Tibial nerve (tissue), 4 donors: ENCODE data around the gene EGFLAM. TPM values are rescaled to one million over a fixed set of nuclear protein-coding genes. Genes with fewer than 3 reads are reported as not detected.

Source experiments
- DNase-seq, 2 donors: peaks; one replicate each; pipeline ENCODE4 v3.0.0-alpha.2; 2019; ENCODE audit warnings: low spot score in 2 of 2
- H3K27ac ChIP-seq, 4 donors: fragments of 200-600 bp; sonication (generic) in 3 of 4; one replicate each; pipeline ENCODE4 v1.5.1; 2017 to 2019; ENCODE audit warnings: mild to moderate bottlenecking in 1 of 4
- H3K27me3 ChIP-seq, 2 donors: fragments of 200-600 bp; sonication (generic) in 1 of 2; one replicate each; pipeline versions ENCODE4 v1.5.1 to v1.6.0; 2017 to 2019
- H3K36me3 ChIP-seq, 3 donors: fragments of 200-600 bp; sonication (generic); one replicate each; pipeline ENCODE4 v1.5.1; 2018 to 2019
- H3K4me1 ChIP-seq, 4 donors: fragments of 200-600 bp; sonication (generic) in 3 of 4; one replicate each; pipeline ENCODE4 v1.5.1; 2017 to 2019
- H3K4me3 ChIP-seq, 4 donors: fragments of 200-600 bp; sonication (generic) in 3 of 4; one replicate each; pipeline ENCODE4 v1.5.1; 2017 to 2019; ENCODE audit warnings: mild to moderate bottlenecking in 1 of 4, moderate library complexity in 1 of 4
- H3K9me3 ChIP-seq, 4 donors: fragments of 200-600 bp; sonication (generic) in 3 of 4; one replicate each; pipeline ENCODE4 v1.5.1; 2017 to 2019
- CTCF ChIP-seq, 5 experiments: fragments of 200-600 bp in 3 of 5; fragments of 450-650 bp in 2 of 5; sonication (generic) in 3 of 5; IDR thresholded peaks; one replicate each; pipeline ENCODE4 v1.5.1; 2016 to 2019; ENCODE audit warnings: antibody characterized with exemption in 5 of 5, mild to moderate bottlenecking in 3 of 5, moderate library complexity in 2 of 5
- EP300 ChIP-seq, 2 donors: sonication (generic); formaldehyde crosslinking; IDR thresholded peaks; one replicate each; pipeline ENCODE4 v1.6.1; 2017; ENCODE audit warnings: antibody characterized with exemption in 2 of 2, mild to moderate bottlenecking in 1 of 2
- POLR2A ChIP-seq, 2 donors: fragments of 450-650 bp; IDR thresholded peaks; one replicate each; pipeline ENCODE4 v1.6.1; 2017; ENCODE audit warnings: antibody characterized with exemption in 2 of 2, mild to moderate bottlenecking in 2 of 2, moderate library complexity in 2 of 2
- WGBS, 2 donors: methylation state at CpG; one replicate each; pipeline ENCODE4 v1.1.5; 2018; 5-methylcytosine and 5-hydroxymethylcytosine counted together
- total RNA-seq, 4 donors: library from RNA; depleted of rRNA; stranded (reverse); fragments of >200 nt; gene quantifications; one replicate each; pipeline ENCODE4 v1.1.0, GENCODE V29; 2016

EGFLAM gene
- total RNA-seq, 4 donors from 2014 or later = 18.4 to 64.5 (median 51.1) TPM

- no peaks in the 10 kb centered on the region for H3K9me3 ChIP-seq
- no peak overlapping the region for H3K4me3 ChIP-seq
- no peaks in the 10 kb centered on the region for H3K27me3 ChIP-seq
- DNase-seq = no peak
- TF ChIP-seq CTCF (IDR thresholded peaks at IDR 0.05) (no peak), POLR2A (IDR thresholded peaks at IDR 0.05) (no peak), EP300 (IDR thresholded peaks at IDR 0.05) (no peak)
- no peaks in the 10 kb centered on the region for H3K4me1 ChIP-seq
- no peak overlapping the region for H3K27ac ChIP-seq
- 74 to 75% methylated on average over 5 of the region's 5 CpGs for WGBS, 2 donors
- H3K36me3 ChIP-seq = no peaks in the 10 kb centered on the region
Observed at GRCh38 chr5:38241655-38242054, 16.7 kb upstream of the EGFLAM start.

- H3K27me3 ChIP-seq = no peaks in the 10 kb centered on the region
- no peak for DNase-seq
- WGBS, 2 donors = 93 to 94% methylated on average over 6 of the region's 6 CpGs
- H3K4me3 ChIP-seq = no peak overlapping the region
- no peaks in the 10 kb centered on the region for H3K4me1 ChIP-seq
- no peaks in the 10 kb centered on the region for H3K9me3 ChIP-seq
- TF ChIP-seq EP300 (IDR thresholded peaks at IDR 0.05) (no peak), CTCF (IDR thresholded peaks at IDR 0.05) (no peak), POLR2A (IDR thresholded peaks at IDR 0.05) (no peak)
- H3K36me3 ChIP-seq = no peaks in the 10 kb centered on the region
- H3K27ac ChIP-seq = no peak overlapping the region
Observed at GRCh38 chr5:38245307-38245706, 13.1 kb upstream of the EGFLAM start.

- Histone ChIP-seq H3K36me3 (no peaks in the 10 kb centered on the region), H3K27ac (no peak overlapping the region), H3K27me3 (peaks cover 0 to 5% of the 10 kb centered on the region in 2 donors), H3K4me3 (no peak overlapping the region), H3K9me3 (peaks cover 0 to 3% (median 0%) of the 10 kb centered on the region in 4 donors), H3K4me1 (no peaks in the 10 kb centered on the region)
- no peak for DNase-seq
- WGBS, 2 donors = 25 to 62% methylated on average over 1 of the region's 1 CpG
- TF ChIP-seq POLR2A (IDR thresholded peaks at IDR 0.05) = no peak
- no peak for TF ChIP-seq EP300 (IDR thresholded peaks at IDR 0.05)
- TF ChIP-seq CTCF (IDR thresholded peaks at IDR 0.05) = no peak
Observed at GRCh38 chr5:38249301-38249700, 9.1 kb upstream of the EGFLAM start.

GRCh38 chr5:38249812-38250211 lies 8.5 kb upstream of the EGFLAM start:
- TF ChIP-seq CTCF (IDR thresholded peaks at IDR 0.05) (no peak), EP300 (IDR thresholded peaks at IDR 0.05) (no peak), POLR2A (IDR thresholded peaks at IDR 0.05) (no peak)
- peaks cover 0 to 3% (median 0%) of the 10 kb centered on the region in 4 donors for H3K9me3 ChIP-seq
- DNase-seq = no peak
- 87 to 88% methylated on average over 2 of the region's 2 CpGs for WGBS, 2 donors
- no peaks in the 10 kb centered on the region for H3K4me1 ChIP-seq
- no peaks in the 10 kb centered on the region for H3K36me3 ChIP-seq
- no peak overlapping the region for H3K27ac ChIP-seq
- H3K4me3 ChIP-seq = no peak overlapping the region
- peaks cover 0 to 5% of the 10 kb centered on the region in 2 donors for H3K27me3 ChIP-seq

- H3K27me3 ChIP-seq = peaks cover 0 to 10% of the 10 kb centered on the region in 2 donors
- H3K4me1 ChIP-seq = no peaks in the 10 kb centered on the region
- no peak overlapping the region for H3K4me3 ChIP-seq
- no peak for DNase-seq
- no peak for TF ChIP-seq POLR2A (IDR thresholded peaks at IDR 0.05)
- no peak for TF ChIP-seq CTCF (IDR thresholded peaks at IDR 0.05)
- no peak for TF ChIP-seq EP300 (IDR thresholded peaks at IDR 0.05)
- 74 to 81% methylated on average over 8 of the region's 8 CpGs for WGBS, 2 donors
- H3K9me3 ChIP-seq = peaks cover 0 to 3% (median 0%) of the 10 kb centered on the region in 4 donors
- H3K36me3 ChIP-seq = no peaks in the 10 kb centered on the region
- H3K27ac ChIP-seq = no peak overlapping the region
Observed at GRCh38 chr5:38250763-38251448, 7.5 kb upstream of the EGFLAM start.
